ENCODE data around the gene TBATA. TPM values are rescaled to one million over a fixed set of nuclear protein-coding genes. Genes with fewer than 3 reads are reported as not detected.

TBATA gene
- total RNA-seq, 1 donor from 2014 or later = not detected

GRCh38 chr10:70804421-70804808, 19.2 kb upstream of the TBATA start:
- TF ChIP-seq CTCF (IDR thresholded peaks at IDR 0.05; ENCODE audit: unreplicated experiment) = no peak
- no peaks in the 10 kb centered on the region for H3K9me3 Mint-ChIP-seq (ENCODE audit: low read depth)
- no peaks in the 10 kb centered on the region for H3K36me3 Mint-ChIP-seq (ENCODE audit: insufficient read depth)
- no peak for DNase-seq (ENCODE audit: low spot score, unreplicated experiment)
- no peak overlapping the region for H3K27ac Mint-ChIP-seq
- H3K4me1 Mint-ChIP-seq (ENCODE audit: low read depth) = no peaks in the 10 kb centered on the region
- no peak overlapping the region for H3K4me3 Mint-ChIP-seq (ENCODE audit: low read depth)
- peaks cover 3% of the 10 kb centered on the region for H3K27me3 Mint-ChIP-seq

- Mint-ChIP-seq H3K27me3 (peaks cover 6% of the 10 kb centered on the region), H3K4me3 (ENCODE audit: low read depth) (no peak overlapping the region), H3K36me3 (ENCODE audit: insufficient read depth) (no peaks in the 10 kb centered on the region), H3K9me3 (ENCODE audit: low read depth) (no peaks in the 10 kb centered on the region), H3K4me1 (ENCODE audit: low read depth) (no peaks in the 10 kb centered on the region), H3K27ac (no peak overlapping the region)
- TF ChIP-seq CTCF (IDR thresholded peaks at IDR 0.05; ENCODE audit: unreplicated experiment) = no peak
- DNase-seq (ENCODE audit: low spot score, unreplicated experiment) = no peak
These were observed 18.7 kb upstream of the TBATA start for GRCh38 chr10:70803775-70804420.

- no peaks in the 10 kb centered on the region for H3K4me1 Mint-ChIP-seq (ENCODE audit: low read depth)
- peaks cover 9% of the 10 kb centered on the region for H3K27me3 Mint-ChIP-seq
- H3K4me3 Mint-ChIP-seq (ENCODE audit: low read depth) = no peak overlapping the region
- TF ChIP-seq CTCF (IDR thresholded peaks at IDR 0.05; ENCODE audit: unreplicated experiment) = no peak
- H3K9me3 Mint-ChIP-seq (ENCODE audit: low read depth) = peaks cover 2% of the 10 kb centered on the region
- DNase-seq (ENCODE audit: low spot score, unreplicated experiment) = no peak
- no peak overlapping the region for H3K27ac Mint-ChIP-seq
- H3K36me3 Mint-ChIP-seq (ENCODE audit: insufficient read depth) = peaks cover 2% of the 10 kb centered on the region
These were observed 16.7 kb upstream of the TBATA start for GRCh38 chr10:70801854-70802253.

- Mint-ChIP-seq H3K27me3 (peaks cover 12% of the 10 kb centered on the region), H3K9me3 (ENCODE audit: low read depth) (peaks cover 7% of the 10 kb centered on the region), H3K36me3 (ENCODE audit: insufficient read depth) (peaks cover 5% of the 10 kb centered on the region), H3K4me1 (ENCODE audit: low read depth) (no peaks in the 10 kb centered on the region), H3K27ac (no peak overlapping the region), H3K4me3 (ENCODE audit: low read depth) (no peak overlapping the region)
- no peak for DNase-seq (ENCODE audit: low spot score, unreplicated experiment)
- TF ChIP-seq CTCF (IDR thresholded peaks at IDR 0.05; ENCODE audit: unreplicated experiment) = no peak
These were observed 13.9 kb upstream of the TBATA start for GRCh38 chr10:70799124-70799523.

GRCh38 chr10:70797840-70798239, 12.7 kb upstream of the TBATA start:
- Mint-ChIP-seq H3K27me3 (peaks cover 12% of the 10 kb centered on the region), H3K4me1 (ENCODE audit: low read depth) (no peaks in the 10 kb centered on the region), H3K4me3 (ENCODE audit: low read depth) (no peak overlapping the region), H3K27ac (no peak overlapping the region), H3K36me3 (ENCODE audit: insufficient read depth) (peaks cover 5% of the 10 kb centered on the region), H3K9me3 (ENCODE audit: low read depth) (peaks cover 7% of the 10 kb centered on the region)
- no peak for DNase-seq (ENCODE audit: low spot score, unreplicated experiment)
- no peak for TF ChIP-seq CTCF (IDR thresholded peaks at IDR 0.05; ENCODE audit: unreplicated experiment)
